Esophagus squamous epithelium (tissue), 5 donors: ENCODE data around the gene GNA12. TPM values are rescaled to one million over a fixed set of nuclear protein-coding genes. Genes with fewer than 3 reads are reported as not detected.

ENCODE experiments used
- DNase-seq: peaks from one replicate; lab custom pipeline; 2025; lab: John Stamatoyannopoulos, UW
- H3K27ac ChIP-seq, 4 donors: fragments of 200-600 bp; sonication (generic); one replicate each; pipeline ENCODE4 v1.5.1; 2016 to 2019; ENCODE audit warnings: mild to moderate bottlenecking in 1 of 4
- H3K27me3 ChIP-seq, 4 donors: fragments of 200-600 bp; sonication (generic); 1 replicate in 3 of 4; 2 replicates in 1 of 4; pipeline versions ENCODE4 v1.5.1 to v1.6.0; 2017 to 2021; ENCODE audit warnings: antibody characterized with exemption in 1 of 4
- H3K36me3 ChIP-seq, 3 donors: fragments of 200-600 bp; sonication (generic); one replicate each; pipeline ENCODE4 v1.5.1; 2016 to 2019
- H3K4me1 ChIP-seq, 3 donors: fragments of 200-600 bp; sonication (generic); one replicate each; pipeline ENCODE4 v1.5.1; 2017 to 2019
- H3K4me3 ChIP-seq, 4 donors: fragments of 200-600 bp; sonication (generic); 1 replicate in 3 of 4; 2 replicates in 1 of 4; pipeline ENCODE4 v1.5.1; 2016 to 2019; ENCODE audit warnings: mild to moderate bottlenecking in 2 of 4, moderate library complexity in 1 of 4
- H3K9me3 ChIP-seq, 3 donors: fragments of 200-600 bp; sonication (generic); one replicate each; pipeline ENCODE4 v1.5.1; 2016 to 2019
- POLR2A ChIP-seq, 4 donors: fragments of 450-650 bp; IDR thresholded peaks; one replicate each; pipeline ENCODE4 v1.6.1; 2017; ENCODE audit warnings: antibody characterized with exemption in 4 of 4, mild to moderate bottlenecking in 4 of 4, moderate library complexity in 3 of 4
- WGBS, 2 donors: methylation state at CpG; one replicate each; pipeline ENCODE4 v1.1.5; 2018; 5-methylcytosine and 5-hydroxymethylcytosine counted together
- intact Hi-C: fragments of 100-400 bp; cut with DNase I; formaldehyde crosslinking; loops from one replicate; pipeline ENCODE4 v1.15.0; 2022
- total RNA-seq, 4 donors: library from RNA; depleted of rRNA; stranded (reverse); fragments of >200 nt; gene quantifications; one replicate each; pipeline ENCODE4 v1.1.0, GENCODE V29; 2016
- TF ChIP-seq, protein P1 (sequence below), 6 experiments: fragments of 450-650 bp in 4 of 6; fragments of 200-600 bp in 2 of 6; sonication (generic) in 2 of 6; IDR thresholded peaks; one replicate each; pipeline ENCODE4 v1.5.1; 2016 to 2019; ENCODE audit warnings: antibody characterized with exemption in 6 of 6, mild to moderate bottlenecking in 4 of 6, moderate library complexity in 4 of 6
- donor health status: DM: yes; HTN: yes; CAD: no.

Gene GNA12
- total RNA-seq, 4 donors from 2014 or later: 6.6 to 11.6 (median 7.6) TPM

DNA sequence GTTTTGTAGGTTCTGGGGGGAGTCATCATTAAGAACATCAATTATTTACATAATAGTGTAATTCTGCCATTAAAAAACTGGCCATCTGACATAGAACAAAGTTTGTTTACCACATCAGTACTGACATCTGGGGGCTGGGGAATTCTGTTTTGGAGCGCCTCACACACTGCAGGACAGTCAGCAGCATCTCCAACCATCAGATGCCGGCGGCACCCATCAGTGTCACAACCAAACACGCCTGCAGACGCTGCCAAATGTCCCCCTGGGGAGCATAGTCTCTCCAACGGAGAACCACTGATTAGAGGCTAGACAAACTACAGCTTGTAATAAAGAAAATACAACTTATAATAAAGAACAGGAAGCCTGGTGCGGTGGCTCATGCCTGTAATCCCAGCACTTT, 26.0 kb downstream of the GNA12 start:
- 72 to 77% methylated on average over 7 of the region's 7 CpGs for WGBS, 2 donors

DNA sequence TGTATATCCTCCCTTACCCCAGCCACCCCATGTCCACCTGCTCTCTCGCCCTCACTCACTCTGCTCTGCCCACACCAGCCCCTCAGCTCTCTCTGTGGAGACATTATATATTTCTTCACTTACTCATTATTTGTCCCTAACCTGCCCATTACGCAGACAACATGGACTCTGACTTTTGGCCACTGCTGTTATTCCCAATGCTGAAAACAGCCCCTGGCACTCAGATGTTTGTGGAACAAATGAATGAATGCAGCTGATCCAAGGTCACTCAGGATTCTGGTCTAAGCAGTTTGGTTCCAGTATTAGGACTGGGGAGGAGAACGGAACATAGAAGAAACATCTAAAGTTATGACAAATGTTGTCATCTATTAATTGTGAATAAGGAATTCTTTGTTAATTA, 26.7 kb downstream of the GNA12 start:
- no peaks in the 10 kb centered on the region for H3K9me3 ChIP-seq
- DNase-seq: no peak
- TF ChIP-seq, protein P1, sequence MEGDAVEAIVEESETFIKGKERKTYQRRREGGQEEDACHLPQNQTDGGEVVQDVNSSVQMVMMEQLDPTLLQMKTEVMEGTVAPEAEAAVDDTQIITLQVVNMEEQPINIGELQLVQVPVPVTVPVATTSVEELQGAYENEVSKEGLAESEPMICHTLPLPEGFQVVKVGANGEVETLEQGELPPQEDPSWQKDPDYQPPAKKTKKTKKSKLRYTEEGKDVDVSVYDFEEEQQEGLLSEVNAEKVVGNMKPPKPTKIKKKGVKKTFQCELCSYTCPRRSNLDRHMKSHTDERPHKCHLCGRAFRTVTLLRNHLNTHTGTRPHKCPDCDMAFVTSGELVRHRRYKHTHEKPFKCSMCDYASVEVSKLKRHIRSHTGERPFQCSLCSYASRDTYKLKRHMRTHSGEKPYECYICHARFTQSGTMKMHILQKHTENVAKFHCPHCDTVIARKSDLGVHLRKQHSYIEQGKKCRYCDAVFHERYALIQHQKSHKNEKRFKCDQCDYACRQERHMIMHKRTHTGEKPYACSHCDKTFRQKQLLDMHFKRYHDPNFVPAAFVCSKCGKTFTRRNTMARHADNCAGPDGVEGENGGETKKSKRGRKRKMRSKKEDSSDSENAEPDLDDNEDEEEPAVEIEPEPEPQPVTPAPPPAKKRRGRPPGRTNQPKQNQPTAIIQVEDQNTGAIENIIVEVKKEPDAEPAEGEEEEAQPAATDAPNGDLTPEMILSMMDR (IDR thresholded peaks at IDR 0.05): no peak
- no peak for TF ChIP-seq POLR2A (IDR thresholded peaks at IDR 0.05)
- intact Hi-C loops: no loop called here
- peaks cover 15 to 50% (median 20%) of the 10 kb centered on the region in 3 donors for H3K4me1 ChIP-seq
- H3K27ac ChIP-seq: no peak overlapping the region
- H3K4me3 ChIP-seq: no peak overlapping the region
- no peaks in the 10 kb centered on the region for H3K27me3 ChIP-seq
- 85 to 86% methylated on average over 3 of the region's 3 CpGs for WGBS, 2 donors
- H3K36me3 ChIP-seq: no peaks in the 10 kb centered on the region

More for the DNA sequence above, 26.0 kb downstream of the GNA12 start:
- Histone ChIP-seq H3K4me1 (peaks cover 15 to 50% (median 23%) of the 10 kb centered on the region in 3 donors), H3K27me3 (no peaks in the 10 kb centered on the region), H3K27ac (peak overlapping the region in 1 of 4 donors; percentile 17), H3K4me3 (no peak overlapping the region), H3K36me3 (no peaks in the 10 kb centered on the region), H3K9me3 (no peaks in the 10 kb centered on the region)
- intact Hi-C loops: no loop called here
- TF ChIP-seq POLR2A (IDR thresholded peaks at IDR 0.05): no peak
- TF ChIP-seq, protein P1 (IDR thresholded peaks at IDR 0.05): no peak
- DNase-seq: no peak

DNA sequence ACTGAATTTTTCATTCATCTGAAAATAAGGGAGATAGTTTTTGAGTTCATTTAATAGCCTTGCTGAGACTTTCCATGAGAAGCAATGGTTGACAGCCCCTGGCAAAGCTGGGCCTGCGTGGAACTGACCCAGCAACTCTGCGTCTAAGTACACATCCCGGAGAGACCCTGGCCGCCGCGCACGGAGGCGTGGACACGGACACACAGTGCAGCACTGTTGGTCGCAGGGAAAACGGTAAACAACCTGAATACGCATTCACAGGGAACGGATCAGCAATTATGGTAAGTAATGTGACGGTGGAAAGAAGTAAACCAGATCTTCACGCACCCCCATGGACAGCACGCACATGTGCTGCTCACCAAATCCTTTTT, 28.2 kb downstream of the GNA12 start:
- intact Hi-C loops: no loop called here
- TF ChIP-seq, protein P1 (IDR thresholded peaks at IDR 0.05): no peak
- TF ChIP-seq POLR2A (IDR thresholded peaks at IDR 0.05): no peak
- Histone ChIP-seq H3K27me3 (no peaks in the 10 kb centered on the region), H3K9me3 (no peaks in the 10 kb centered on the region), H3K36me3 (no peaks in the 10 kb centered on the region), H3K4me3 (no peak overlapping the region), H3K27ac (no peak overlapping the region), H3K4me1 (peaks cover 5 to 51% (median 16%) of the 10 kb centered on the region in 3 donors)
- WGBS, 2 donors: 80 to 87% methylated on average over 7 to 12 of the region's 16 CpGs
- DNase-seq: no peak

DNA sequence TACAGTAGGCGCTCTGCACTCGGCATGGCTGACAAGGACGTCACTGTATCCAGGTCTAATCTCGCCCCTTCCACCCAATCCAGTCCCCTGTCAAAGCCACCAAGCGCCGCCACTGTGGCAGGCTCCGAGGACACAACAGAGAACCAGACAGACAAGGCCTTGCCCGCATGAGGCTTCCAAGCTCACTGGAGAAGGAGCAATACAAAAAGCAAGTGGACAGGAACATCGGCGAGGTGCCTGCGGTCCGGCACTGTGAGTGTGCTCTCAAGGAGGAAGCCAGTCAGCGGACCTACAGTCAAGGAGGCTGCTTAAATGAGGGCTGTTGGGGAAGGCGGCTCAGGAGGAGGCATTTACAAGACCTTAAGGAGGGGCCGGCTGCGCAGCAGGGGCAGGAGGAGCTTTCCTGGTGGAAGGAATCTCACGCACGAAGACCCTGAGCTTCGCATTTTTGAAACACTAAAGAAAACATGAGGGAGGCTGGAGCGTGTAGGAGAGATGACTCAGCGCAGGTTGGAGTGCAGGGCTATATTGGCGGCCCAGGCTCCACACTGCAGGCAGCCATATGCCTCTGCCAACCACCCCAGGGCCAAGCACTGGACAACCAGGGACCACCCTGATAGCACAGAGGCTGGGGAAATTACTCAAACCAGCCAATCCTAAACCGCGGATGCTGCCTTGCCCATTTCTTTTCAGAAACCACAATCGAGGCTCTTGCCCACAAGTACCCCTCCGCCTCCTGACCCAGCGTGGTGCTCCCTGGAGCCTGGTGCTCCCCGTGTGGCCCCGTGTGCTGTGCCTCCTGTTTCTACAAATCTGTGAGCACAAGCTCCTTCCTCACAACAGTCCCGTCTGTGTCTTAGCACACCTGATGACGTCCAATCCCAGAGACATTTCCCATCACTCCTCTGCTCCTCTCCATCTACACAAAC, 28.9 kb downstream of the GNA12 start:
- Histone ChIP-seq H3K27ac (peak overlapping the region in 2 of 4 donors; percentile 14 to 47), H3K36me3 (no peaks in the 10 kb centered on the region), H3K9me3 (no peaks in the 10 kb centered on the region), H3K4me1 (peaks cover 0 to 50% (median 9%) of the 10 kb centered on the region in 3 donors), H3K27me3 (no peaks in the 10 kb centered on the region), H3K4me3 (no peak overlapping the region)
- intact Hi-C loops: no loop called here
- whole genome bisulfite sequencing, 2 donors: 90 to 96% methylated on average over 20 to 29 of the region's 31 CpGs
- DNase-seq: no peak
- TF ChIP-seq, protein P1 (IDR thresholded peaks at IDR 0.05): no peak
- no peak for TF ChIP-seq POLR2A (IDR thresholded peaks at IDR 0.05)
